K562 (cell line): ENCODE measurements around the gene ALKBH2.

Experiments
- CTCF ChIP-seq, 3 experiments: IDR thresholded peaks in 2 of 3; conservative IDR thresholded peaks in 1 of 3; 2 replicates each; pipeline ENCODE4 v1.5.1; 2011 to 2012; ENCODE audit warnings: low read length in 3 of 3, mild to moderate bottlenecking in 3 of 3, control low read depth in 2 of 3, improper control_type of control experiment in 1 of 3, inconsistent platforms in 1 of 3, low read depth in 1 of 3, mixed read lengths in 1 of 3, moderate library complexity in 1 of 3; ENCODE audit not compliant: insufficient read depth in 2 of 3
- ESRRA ChIP-seq: fragments of 450-650 bp; IDR thresholded peaks from 2 replicates; pipeline ENCODE4 v1.6.1; 2014; ENCODE audit warnings: low read depth, mild to moderate bottlenecking, moderate library complexity, borderline replicate concordance
- JUN ChIP-seq, 2 experiments: sonication (generic) in 1 of 2; formaldehyde crosslinking in 1 of 2; IDR thresholded peaks; 2 replicates each; pipeline versions ENCODE4 v1.6.1 to v1.8.0; 2012 to 2022; ENCODE audit warnings: borderline replicate concordance in 2 of 2, mild to moderate bottlenecking in 2 of 2, improper control_type of control experiment in 1 of 2, low read depth in 1 of 2, low read length in 1 of 2, missing genetic modification reagents in 1 of 2
- POLR2AphosphoS5 ChIP-seq: IDR thresholded peaks from 2 replicates; pipeline ENCODE4 v1.6.1; 2011; ENCODE audit warnings: mild to moderate bottlenecking, low read depth, low read length, moderate library complexity; ENCODE audit not compliant: control insufficient read depth, insufficient read depth
- RB1 ChIP-seq: fragments of 450-650 bp; IDR thresholded peaks from 2 replicates; pipeline ENCODE4 v1.6.1; 2017; ENCODE audit warnings: low read depth, mild to moderate bottlenecking
- SREBF2 ChIP-seq: sonication (generic); formaldehyde crosslinking; IDR thresholded peaks from 2 replicates; pipeline ENCODE4 v1.4.0; 2020; ENCODE audit warnings: mild to moderate bottlenecking, missing genetic modification reagents
- ZBTB33 ChIP-seq: sonication (generic); formaldehyde crosslinking; IDR thresholded peaks from 2 replicates; pipeline ENCODE4 v1.8.1; 2023; ENCODE audit warnings: mild to moderate bottlenecking, missing genetic modification reagents
- ZNF318 ChIP-seq, 2 experiments: fragments of 450-650 bp; IDR thresholded peaks; 2 replicates each; pipeline ENCODE4 v1.6.1; 2016; ENCODE audit warnings: mild to moderate bottlenecking in 2 of 2, borderline replicate concordance in 1 of 2, low read depth in 1 of 2, moderate library complexity in 1 of 2
- ZNF41 ChIP-seq: fragments of 250-450 bp; sonication (Bioruptor Pico); conservative IDR thresholded peaks from 2 replicates; pipeline ENCODE4 v1.4.0; 2020; ENCODE audit warnings: mild to moderate bottlenecking

- TF ChIP-seq CTCF (IDR thresholded peaks at IDR 0.05 in 2 of 3, conservative IDR thresholded peaks at IDR 0.05 in 1 of 3; ENCODE audit: insufficient read depth in 2 of 3, low read depth in 1 of 3, low read length in 3 of 3) (no peak), SREBF2 (CRISPR knock-in tag) (no peak), ZBTB33 (CRISPR knock-in tag) (peak; percentile 94), JUN (IDR thresholded peaks at IDR 0.05; ENCODE audit: borderline replicate concordance, low read depth, low read length) (no peak), JUN (CRISPR knock-in tag; IDR thresholded peaks at IDR 0.05; ENCODE audit: borderline replicate concordance) (no peak), ZNF41 (CRISPR knock-in tag) (no peak), POLR2AphosphoS5 (no peak), ZNF318 (IDR thresholded peaks at IDR 0.05; ENCODE audit: borderline replicate concordance in 1 of 2, low read depth in 1 of 2) (no peak), RB1 (no peak), ESRRA (no peak)
These were observed 3.8 kb upstream of the ALKBH2 start for GRCh38 chr12:109097140-109097434.
